B cell (primary cell): ENCODE data around the gene KLHL33. TPM values are rescaled to one million over a fixed set of nuclear protein-coding genes. Genes with fewer than 3 reads are reported as not detected.

Experiments
- ATAC-seq: fragments of 200-7000 bp; cut with Tn5 transposase; one replicate; pipeline ENCODE4 v1.10.0; 2021; ENCODE audit warnings: low read depth, mild to moderate bottlenecking, moderate number of reproducible peaks, moderate library complexity
- CTCF ChIA-PET: fragments of 350-600 bp; sonication (Branson Sonifier 250); formaldehyde crosslinking; loops from one replicate; lab custom pipeline; 2021; ENCODE audit warnings: antibody characterized with exemption, inconsistent platforms; lab: Charles Lee
- POLR2A ChIA-PET: fragments of 350-600 bp; sonication (Branson Sonifier 250); formaldehyde crosslinking; loops from one replicate; lab custom pipeline; 2021; ENCODE audit warnings: antibody characterized with exemption; lab: Charles Lee
- DNase-seq: peaks from one replicate; pipeline ENCODE4 v3.0.0; 2013
- H2AFZ ChIP-seq: 2 replicates; pipeline ENCODE4 v1.6.1; 2012; ENCODE audit warnings: mild to moderate bottlenecking, low read depth, low read length; ENCODE audit not compliant: insufficient read depth, poor library complexity, severe bottlenecking
- H3K27ac ChIP-seq, 2 donors: 1 replicate in 1 of 2; 2 replicates in 1 of 2; pipeline ENCODE4 v1.5.1; 2012 to 2013; ENCODE audit warnings: low read length in 2 of 2, mild to moderate bottlenecking in 2 of 2, moderate library complexity in 1 of 2
- H3K27me3 ChIP-seq, 4 experiments: fragments of 200-600 bp in 1 of 4; sonication (generic) in 1 of 4; replicated peaks in 1 of 4; 1 replicate in 2 of 4; 2 replicates in 2 of 4; pipeline versions ENCODE4 v1.6.1 to v1.7.0; 2013 to 2016; ENCODE audit warnings: low read length in 3 of 4, mild to moderate bottlenecking in 2 of 4, mixed read lengths in 1 of 4, moderate library complexity in 1 of 4; ENCODE audit not compliant: insufficient read depth in 4 of 4, control insufficient read depth in 3 of 4; ENCODE audit errors: control extremely low read depth in 1 of 4
- H3K36me3 ChIP-seq, 2 experiments: replicated peaks in 1 of 2; 1 replicate in 1 of 2; 2 replicates in 1 of 2; pipeline versions ENCODE4 v1.6.1 to v1.7.1; 2013; ENCODE audit warnings: low read length in 1 of 2; ENCODE audit not compliant: insufficient read depth in 2 of 2, control insufficient read depth in 1 of 2; ENCODE audit errors: control extremely low read depth in 1 of 2, extremely low read depth in 1 of 2
- H3K4me1 ChIP-seq, 2 donors: fragments of 200-600 bp in 1 of 2; sonication (generic) in 1 of 2; 1 replicate in 1 of 2; 2 replicates in 1 of 2; pipeline versions ENCODE4 v1.5.1 to v1.6.1; 2013 to 2017; ENCODE audit warnings: low read length in 2 of 2; ENCODE audit not compliant: control insufficient read depth in 2 of 2, insufficient read depth in 2 of 2
- H3K4me2 ChIP-seq: replicated peaks from 2 replicates; pipeline ENCODE3; 2012; ENCODE audit warnings: mild to moderate bottlenecking, low read depth, low read length; ENCODE audit not compliant: poor library complexity, severe bottlenecking
- H3K4me3 ChIP-seq, 5 experiments: fragments of 200-600 bp in 1 of 5; sonication (generic) in 1 of 5; 1 replicate in 3 of 5; 2 replicates in 2 of 5; pipeline versions ENCODE4 v1.5.1 to v1.7.0; 2011 to 2016; ENCODE audit warnings: low read length in 4 of 5, mild to moderate bottlenecking in 4 of 5, low read depth in 2 of 5, control low read depth in 1 of 5, moderate library complexity in 1 of 5; ENCODE audit not compliant: insufficient read depth in 1 of 5; ENCODE audit errors: control extremely low read depth in 1 of 5, extremely low read depth in 1 of 5
- H3K79me2 ChIP-seq: fragments of 200-600 bp; sonication (generic); one replicate; pipeline ENCODE4 v1.6.0; 2016; ENCODE audit warnings: low read length; ENCODE audit not compliant: control insufficient read depth, insufficient read depth
- H3K9ac ChIP-seq: fragments of 200-600 bp; sonication (generic); 2 replicates; pipeline ENCODE4 v1.6.1; 2017; ENCODE audit warnings: mild to moderate bottlenecking, low read length, moderate library complexity
- H3K9me3 ChIP-seq, 3 donors: one replicate each; pipeline versions ENCODE4 v1.6.1 to v1.7.1; 2013; ENCODE audit warnings: low read length in 2 of 3; ENCODE audit not compliant: control insufficient read depth in 2 of 3, insufficient read depth in 1 of 3; ENCODE audit errors: control extremely low read depth in 1 of 3
- H4K20me1 ChIP-seq: 2 replicates; pipeline ENCODE4 v1.6.0; 2012; ENCODE audit warnings: mild to moderate bottlenecking, low read length; ENCODE audit not compliant: insufficient read depth, control insufficient read depth, poor library complexity, severe bottlenecking
- H3K27ac Mint-ChIP-seq: one replicate; pipeline ENCODE4 v1.8.0; 2021; ENCODE audit warnings: mixed read lengths
- H3K27me3 Mint-ChIP-seq: one replicate; pipeline ENCODE4 v1.8.0; 2021; ENCODE audit warnings: mixed read lengths
- H3K4me1 Mint-ChIP-seq: one replicate; pipeline ENCODE4 v1.8.0; 2021; ENCODE audit warnings: mixed read lengths
- H3K4me3 Mint-ChIP-seq: one replicate; pipeline ENCODE4 v1.8.0; 2021; ENCODE audit warnings: mixed read lengths
- H3K9me3 Mint-ChIP-seq: one replicate; pipeline ENCODE4 v1.8.0; 2022; ENCODE audit warnings: mixed read lengths; ENCODE audit not compliant: insufficient read depth
- EZH2 ChIP-seq: IDR thresholded peaks from 2 replicates; pipeline ENCODE4 v1.6.1; 2012; ENCODE audit warnings: borderline replicate concordance, low read depth, mild to moderate bottlenecking, moderate library complexity, low read length; ENCODE audit not compliant: insufficient read depth, poor library complexity, severe bottlenecking
- WGBS: methylation state at CpG from one replicate; pipeline ENCODE4 v1.1.5; 2013; ENCODE audit warnings: missing lambda C conversion rate; ENCODE audit not compliant: insufficient coverage; 5-methylcytosine and 5-hydroxymethylcytosine counted together
- intact Hi-C: fragments of 100-400 bp; cut with micrococcal nuclease; formaldehyde crosslinking; loops from one replicate; pipeline ENCODE4 v1.10.0; 2022
- polyA plus RNA-seq: library from polyadenylated mRNA; depleted of rRNA; stranded (reverse); fragments of >200 nt; gene quantifications from 2 replicates; pipeline ENCODE4 v1.2.3, GENCODE V29; 2012
- total RNA-seq, 2 donors: library from RNA; stranded (reverse); fragments of 120-200 nt in 1 of 2; gene quantifications; 1 replicate in 1 of 2; 2 replicates in 1 of 2; pipeline versions ENCODE4 v1.2.3 to v1.2.4, GENCODE V29; 2013 to 2022
- TF ChIP-seq, protein P1 (sequence below): fragments of 200-600 bp; IDR thresholded peaks from one replicate; pipeline ENCODE4 v1.8.0; 2022; ENCODE audit warnings: antibody characterized with exemption, mild to moderate bottlenecking

The KLHL33 gene
- total and polyA plus RNA-seq, 2 donors (not counting 1 experiment from before 2014, with no cell fraction given) = 0.20 to 0.25 TPM

DNA sequence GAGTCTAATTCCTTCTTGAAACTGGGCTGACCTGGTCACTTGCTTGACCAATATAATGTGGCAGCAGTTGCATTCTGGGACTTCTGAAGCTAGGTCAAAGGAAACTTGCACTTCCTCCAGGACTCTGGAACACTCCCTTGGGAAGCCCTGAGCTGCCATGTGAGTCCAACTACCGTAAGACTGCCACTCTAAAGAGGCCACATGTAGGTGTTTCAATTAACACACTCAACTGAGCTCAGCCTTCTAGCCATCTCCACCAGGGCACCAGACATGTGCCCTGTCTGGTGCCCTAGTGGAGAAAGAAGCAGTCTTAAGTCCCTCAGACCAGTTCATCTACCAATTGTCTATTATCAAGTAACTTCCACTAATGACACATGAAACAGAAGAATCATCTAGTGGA is 16.5 kb downstream of the KLHL33 start:
- peak overlapping the region; percentile 38 for H2AFZ ChIP-seq
- TF ChIP-seq EZH2 = no peak
- TF ChIP-seq, protein P1, sequence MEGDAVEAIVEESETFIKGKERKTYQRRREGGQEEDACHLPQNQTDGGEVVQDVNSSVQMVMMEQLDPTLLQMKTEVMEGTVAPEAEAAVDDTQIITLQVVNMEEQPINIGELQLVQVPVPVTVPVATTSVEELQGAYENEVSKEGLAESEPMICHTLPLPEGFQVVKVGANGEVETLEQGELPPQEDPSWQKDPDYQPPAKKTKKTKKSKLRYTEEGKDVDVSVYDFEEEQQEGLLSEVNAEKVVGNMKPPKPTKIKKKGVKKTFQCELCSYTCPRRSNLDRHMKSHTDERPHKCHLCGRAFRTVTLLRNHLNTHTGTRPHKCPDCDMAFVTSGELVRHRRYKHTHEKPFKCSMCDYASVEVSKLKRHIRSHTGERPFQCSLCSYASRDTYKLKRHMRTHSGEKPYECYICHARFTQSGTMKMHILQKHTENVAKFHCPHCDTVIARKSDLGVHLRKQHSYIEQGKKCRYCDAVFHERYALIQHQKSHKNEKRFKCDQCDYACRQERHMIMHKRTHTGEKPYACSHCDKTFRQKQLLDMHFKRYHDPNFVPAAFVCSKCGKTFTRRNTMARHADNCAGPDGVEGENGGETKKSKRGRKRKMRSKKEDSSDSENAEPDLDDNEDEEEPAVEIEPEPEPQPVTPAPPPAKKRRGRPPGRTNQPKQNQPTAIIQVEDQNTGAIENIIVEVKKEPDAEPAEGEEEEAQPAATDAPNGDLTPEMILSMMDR = no peak
- no peaks in the 10 kb centered on the region for H4K20me1 ChIP-seq
- H3K79me2 ChIP-seq = peaks cover 12% of the 10 kb centered on the region
- H3K9ac ChIP-seq = no peak overlapping the region
- peaks cover 16 to 17% of the 10 kb centered on the region in 2 donors for H3K4me1 ChIP-seq
- DNase-seq (no peak), ATAC-seq (no peak)
- no peak overlapping the region for H3K4me2 ChIP-seq
- ChIA-PET CTCF (interaction anchor here (1.3 kb wide), 1 partner anchor 91 kb away, joined by 5 read pairs; no protein-coding TSS in a partner anchor), POLR2A (no interaction called here)
- H3K36me3 ChIP-seq = no peaks in the 10 kb centered on the region
- Mint-ChIP-seq H3K27ac (no peak overlapping the region), H3K9me3 (no peaks in the 10 kb centered on the region), H3K27me3 (no peaks in the 10 kb centered on the region), H3K4me3 (no peak overlapping the region), H3K4me1 (peaks cover 22% of the 10 kb centered on the region)
- WGBS = 0% methylated on average over 1 of the region's 1 CpG
- no peaks in the 10 kb centered on the region for H3K9me3 ChIP-seq
- H3K27ac ChIP-seq = peak overlapping the region in 1 of 2 donors; percentile 3
- intact Hi-C loops = no loop called here
- no peaks in the 10 kb centered on the region for H3K27me3 ChIP-seq
- H3K4me3 ChIP-seq = no peak overlapping the region

DNA sequence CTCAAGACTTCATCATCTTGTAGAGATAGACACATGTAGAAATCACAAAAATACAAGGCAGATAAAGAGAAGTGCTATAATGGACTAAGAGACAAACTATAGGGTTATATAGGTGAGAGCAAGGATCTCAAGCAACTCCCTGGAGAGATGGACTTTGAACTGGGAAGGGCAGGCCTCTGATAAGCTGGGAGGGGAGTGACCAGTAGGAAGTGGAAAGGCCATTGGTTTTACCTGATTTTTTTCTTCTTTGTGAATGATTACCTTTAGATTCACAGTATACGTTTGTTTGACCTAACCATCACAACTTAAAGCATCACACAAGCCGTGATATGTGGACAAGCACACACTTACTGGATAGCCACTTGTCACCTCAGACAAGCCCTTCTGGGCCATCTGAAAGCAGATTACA is 17.5 kb downstream of the KLHL33 start:
- CTCF ChIA-PET = interaction anchor here (0.6 to 1.3 kb wide), 2 partner anchors 90 to 112 kb away, joined by 5 read pairs; no protein-coding TSS in a partner anchor

More for the DNA sequence above, 17.5 kb downstream of the KLHL33 start:
- TF ChIP-seq, protein P1 = no peak
- no peak for TF ChIP-seq EZH2
- ATAC-seq (no peak), DNase-seq (no peak)
- no peak overlapping the region for H3K27ac Mint-ChIP-seq
- H3K36me3 ChIP-seq = no peaks in the 10 kb centered on the region
- no peaks in the 10 kb centered on the region for H3K27me3 ChIP-seq
- H3K4me1 Mint-ChIP-seq = peaks cover 30% of the 10 kb centered on the region
- H3K4me3 Mint-ChIP-seq = no peak overlapping the region
- intact Hi-C loops = no loop called here
- H3K27ac ChIP-seq = no peak overlapping the region
- no peaks in the 10 kb centered on the region for H3K9me3 ChIP-seq
- H3K9ac ChIP-seq = no peak overlapping the region
- no peak overlapping the region for H3K4me3 ChIP-seq
- no peaks in the 10 kb centered on the region for H3K27me3 Mint-ChIP-seq
- no peak overlapping the region for H2AFZ ChIP-seq
- H4K20me1 ChIP-seq = no peaks in the 10 kb centered on the region
- WGBS = 100% methylated on average over 2 of the region's 2 CpGs
- peaks cover 22 to 24% of the 10 kb centered on the region in 2 donors for H3K4me1 ChIP-seq
- peaks cover 21% of the 10 kb centered on the region for H3K79me2 ChIP-seq
- no peak overlapping the region for H3K4me2 ChIP-seq
- POLR2A ChIA-PET = no interaction called here
- H3K9me3 Mint-ChIP-seq = no peaks in the 10 kb centered on the region
